Measurements from ENCODE around the gene KLHL22.

DNA sequence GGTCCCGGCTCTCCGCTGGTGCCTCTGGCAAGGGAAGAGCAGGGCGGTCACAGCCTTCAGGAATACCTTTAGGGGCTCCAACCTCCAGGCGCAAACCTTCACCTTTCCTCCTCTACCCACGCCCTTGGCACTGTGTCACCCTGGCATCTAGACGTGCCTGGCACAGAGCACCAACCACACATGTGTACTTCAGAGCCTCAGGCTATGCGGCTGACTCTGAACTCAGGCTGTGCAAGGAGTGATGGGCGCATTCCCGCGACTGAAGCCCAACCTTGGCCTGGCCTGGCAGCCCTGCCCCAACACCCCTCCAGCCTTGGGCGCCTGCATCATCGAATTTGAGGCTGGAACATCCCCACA, 69.4 kb downstream of the KLHL22 start:
- TF ChIP-seq, protein P1, sequence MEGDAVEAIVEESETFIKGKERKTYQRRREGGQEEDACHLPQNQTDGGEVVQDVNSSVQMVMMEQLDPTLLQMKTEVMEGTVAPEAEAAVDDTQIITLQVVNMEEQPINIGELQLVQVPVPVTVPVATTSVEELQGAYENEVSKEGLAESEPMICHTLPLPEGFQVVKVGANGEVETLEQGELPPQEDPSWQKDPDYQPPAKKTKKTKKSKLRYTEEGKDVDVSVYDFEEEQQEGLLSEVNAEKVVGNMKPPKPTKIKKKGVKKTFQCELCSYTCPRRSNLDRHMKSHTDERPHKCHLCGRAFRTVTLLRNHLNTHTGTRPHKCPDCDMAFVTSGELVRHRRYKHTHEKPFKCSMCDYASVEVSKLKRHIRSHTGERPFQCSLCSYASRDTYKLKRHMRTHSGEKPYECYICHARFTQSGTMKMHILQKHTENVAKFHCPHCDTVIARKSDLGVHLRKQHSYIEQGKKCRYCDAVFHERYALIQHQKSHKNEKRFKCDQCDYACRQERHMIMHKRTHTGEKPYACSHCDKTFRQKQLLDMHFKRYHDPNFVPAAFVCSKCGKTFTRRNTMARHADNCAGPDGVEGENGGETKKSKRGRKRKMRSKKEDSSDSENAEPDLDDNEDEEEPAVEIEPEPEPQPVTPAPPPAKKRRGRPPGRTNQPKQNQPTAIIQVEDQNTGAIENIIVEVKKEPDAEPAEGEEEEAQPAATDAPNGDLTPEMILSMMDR (IDR thresholded peaks at IDR 0.05) = no peak
- TF ChIP-seq POLR2A (IDR thresholded peaks at IDR 0.05) = no peak
